ENCODE results near the gene COA7.

COA7 gene

DNA sequence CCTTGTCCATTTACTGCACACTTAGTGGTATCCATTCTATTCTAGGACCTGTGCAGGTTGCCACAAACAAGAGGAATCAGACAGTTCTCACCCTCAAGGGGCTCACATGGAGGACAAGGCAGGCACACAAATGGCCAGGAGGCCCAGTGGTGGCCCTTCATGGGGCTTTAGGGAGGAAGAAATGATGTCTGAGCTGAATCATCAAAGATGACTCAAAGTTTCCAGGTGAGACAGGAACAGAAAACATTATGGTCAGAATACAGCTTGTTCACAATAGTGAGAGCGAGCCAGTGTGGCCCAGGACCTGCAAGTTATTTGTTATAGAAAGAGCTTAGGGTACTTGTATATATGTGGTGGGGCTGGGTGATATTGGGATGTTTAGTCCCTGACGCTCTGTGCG is 38.8 kb downstream of the COA7 start:
- Histone ChIP-seq H3K4me3 (no peak overlapping the region), H3K27me3 (peaks cover 0 to 2% of the 10 kb centered on the region in 2 donors), H3K27ac (no peak overlapping the region), H3K36me3 (no peaks in the 10 kb centered on the region), H3K9me3 (no peaks in the 10 kb centered on the region), H3K4me1 (peaks cover 0 to 7% (median 0%) of the 10 kb centered on the region in 4 donors)
- DNase-seq, result no peak
- intact Hi-C loops (cut with DNase I; ENCODE audit: low total_unique reads), result no loop called here
- TF ChIP-seq CTCF (IDR thresholded peaks at IDR 0.05), result no peak

- no peak overlapping the region for H3K27ac ChIP-seq
- no peaks in the 10 kb centered on the region for H3K36me3 ChIP-seq
- peaks cover 0 to 2% of the 10 kb centered on the region in 2 donors for H3K27me3 ChIP-seq
- intact Hi-C loops (cut with DNase I; ENCODE audit: low total_unique reads), result no loop called here
- peaks cover 0 to 7% (median 0%) of the 10 kb centered on the region in 4 donors for H3K4me1 ChIP-seq
- no peak for TF ChIP-seq CTCF (IDR thresholded peaks at IDR 0.05)
- no peaks in the 10 kb centered on the region for H3K9me3 ChIP-seq
- DNase-seq, result no peak
- H3K4me3 ChIP-seq, result no peak overlapping the region
These were observed 39.4 kb downstream of the COA7 start for GRCh38 chr1:52658795-52659194.

GRCh38 chr1:52657702-52658101 is 40.4 kb downstream of the COA7 start:
- no peak for DNase-seq
- no peaks in the 10 kb centered on the region for H3K9me3 ChIP-seq
- peaks cover 0 to 2% of the 10 kb centered on the region in 2 donors for H3K27me3 ChIP-seq
- no peak overlapping the region for H3K27ac ChIP-seq
- H3K4me1 ChIP-seq, result peaks cover 0 to 2% (median 0%) of the 10 kb centered on the region in 4 donors
- no peak overlapping the region for H3K4me3 ChIP-seq
- no peaks in the 10 kb centered on the region for H3K36me3 ChIP-seq
- intact Hi-C loops (cut with DNase I; ENCODE audit: low total_unique reads), result no loop called here
- no peak for TF ChIP-seq CTCF (IDR thresholded peaks at IDR 0.05)

DNA sequence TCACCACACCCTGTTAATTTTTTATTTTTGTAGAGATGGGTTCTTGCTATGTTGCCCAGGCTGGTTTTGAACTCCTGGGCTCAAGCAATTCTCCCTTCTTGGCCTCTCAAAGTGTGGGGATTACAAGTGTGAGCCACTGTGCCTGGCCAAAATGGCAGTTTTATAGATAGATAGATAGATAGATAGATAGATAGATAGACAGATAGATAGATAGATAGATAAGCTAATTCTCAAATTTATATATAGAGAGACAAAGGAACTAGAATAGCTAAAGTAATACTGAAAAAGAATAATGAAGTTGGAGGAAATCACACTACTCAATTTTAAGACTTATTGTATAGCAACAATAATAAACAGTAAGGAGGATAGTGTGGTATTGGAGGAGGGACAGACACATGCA is 44.1 kb downstream of the COA7 start:
- no peaks in the 10 kb centered on the region for H3K9me3 ChIP-seq
- H3K27me3 ChIP-seq, result no peaks in the 10 kb centered on the region
- intact Hi-C loops (cut with DNase I; ENCODE audit: low total_unique reads), result no loop called here
- H3K36me3 ChIP-seq, result no peaks in the 10 kb centered on the region
- no peak for TF ChIP-seq CTCF (IDR thresholded peaks at IDR 0.05)
- H3K4me1 ChIP-seq, result no peaks in the 10 kb centered on the region
- no peak for DNase-seq
- H3K4me3 ChIP-seq, result no peak overlapping the region
- no peak overlapping the region for H3K27ac ChIP-seq

GRCh38 chr1:52653207-52653849 is 44.8 kb downstream of the COA7 start:
- H3K4me1 ChIP-seq, result no peaks in the 10 kb centered on the region
- no peaks in the 10 kb centered on the region for H3K27me3 ChIP-seq
- no peaks in the 10 kb centered on the region for H3K36me3 ChIP-seq
- H3K4me3 ChIP-seq, result no peak overlapping the region
- TF ChIP-seq CTCF (IDR thresholded peaks at IDR 0.05), result no peak
- no peak overlapping the region for H3K27ac ChIP-seq
- intact Hi-C loops (cut with DNase I; ENCODE audit: low total_unique reads), result no loop called here
- H3K9me3 ChIP-seq, result no peaks in the 10 kb centered on the region
- no peak for DNase-seq

- Histone ChIP-seq H3K9me3 (no peaks in the 10 kb centered on the region), H3K27me3 (no peaks in the 10 kb centered on the region), H3K36me3 (no peaks in the 10 kb centered on the region), H3K27ac (no peak overlapping the region), H3K4me1 (no peaks in the 10 kb centered on the region), H3K4me3 (no peak overlapping the region)
- intact Hi-C loops (cut with DNase I; ENCODE audit: low total_unique reads), result no loop called here
- no peak for DNase-seq
- TF ChIP-seq CTCF (IDR thresholded peaks at IDR 0.05), result no peak
These were observed 46.2 kb downstream of the COA7 start for GRCh38 chr1:52651904-52652303.
